H1 (cell line): ENCODE data around the gene P2RX7. TPM values are rescaled to one million over a fixed set of nuclear protein-coding genes. Genes with fewer than 3 reads are reported as not detected.

Experiments used
- CTCF ChIA-PET: fragments of 300-600 bp; sonication (Branson Sonifier 250); formaldehyde crosslinking; loops from one replicate; lab custom pipeline; 2021; ENCODE audit not compliant: partially characterized antibody; lab: Charles Lee
- POLR2A ChIA-PET: fragments of 300-600 bp; sonication (Branson Sonifier 250); formaldehyde crosslinking; loops from one replicate; lab custom pipeline; 2021; ENCODE audit warnings: inconsistent platforms; ENCODE audit not compliant: partially characterized antibody; lab: Charles Lee
- DNase-seq, 2 experiments: peaks; one replicate each; pipeline versions ENCODE4 v3.0.0 to v3.0.0-alpha.2; 2010 to 2022; ENCODE audit warnings: low spot score in 2 of 2, low read depth in 1 of 2, mixed read lengths in 1 of 2
- FAIRE-seq: peaks from 2 replicates; lab custom pipeline; 2011; peaks lifted over from hg19 to GRCh38; lab: Jason Lieb, UNC
- H2AFZ ChIP-seq: 2 replicates; pipeline ENCODE4 v1.8.1; 2012; ENCODE audit warnings: low read length, inconsistent platforms
- H2AK5ac ChIP-seq: 2 replicates; pipeline ENCODE4 v1.6.1; 2013; ENCODE audit warnings: low read depth, low read length
- H2BK120ac ChIP-seq: replicated peaks from 2 replicates; pipeline ENCODE3; 2013; ENCODE audit warnings: low read depth, low read length, inconsistent platforms
- H2BK12ac ChIP-seq: 2 replicates; pipeline ENCODE4 v1.6.1; 2013; ENCODE audit warnings: low read depth, low read length
- H2BK15ac ChIP-seq: 2 replicates; pipeline ENCODE4 v1.6.1; 2013; ENCODE audit warnings: low read length
- H2BK20ac ChIP-seq: 2 replicates; pipeline ENCODE4 v1.6.1; 2013; ENCODE audit warnings: low read length
- H2BK5ac ChIP-seq: 2 replicates; pipeline ENCODE4 v1.6.1; 2013; ENCODE audit warnings: low read depth, low read length
- H3K14ac ChIP-seq: 2 replicates; pipeline ENCODE4 v1.6.1; 2013; ENCODE audit warnings: inconsistent platforms; ENCODE audit not compliant: insufficient read length
- H3K18ac ChIP-seq: 2 replicates; pipeline ENCODE4 v1.6.1; 2013; ENCODE audit warnings: low read length; ENCODE audit errors: extremely low read depth
- H3K23ac ChIP-seq: 2 replicates; pipeline ENCODE4 v1.6.1; 2013; ENCODE audit warnings: inconsistent platforms; ENCODE audit not compliant: insufficient read length
- H3K23me2 ChIP-seq: 2 replicates; pipeline ENCODE4 v1.6.1; 2013; ENCODE audit warnings: low read depth, low read length
- H3K27ac ChIP-seq: 2 replicates; pipeline ENCODE4 v1.6.1; 2011; ENCODE audit warnings: low read depth, low read length, inconsistent platforms
- H3K27me3 ChIP-seq, 4 experiments: replicated peaks in 1 of 4; 1 replicate in 1 of 4; 2 replicates in 3 of 4; pipeline versions ENCODE4 v1.6.1 to v1.8.1; 2011 to 2013; ENCODE audit warnings: low read length in 3 of 4, mild to moderate bottlenecking in 3 of 4, inconsistent platforms in 2 of 4, mixed read lengths in 2 of 4, moderate library complexity in 1 of 4; ENCODE audit not compliant: control insufficient read depth in 3 of 4, insufficient read depth in 3 of 4; ENCODE audit errors: extremely low read depth in 1 of 4
- H3K36me3 ChIP-seq, 4 experiments: 2 replicates each; pipeline versions ENCODE4 v1.6.1 to v1.8.1; 2011 to 2013; ENCODE audit warnings: mild to moderate bottlenecking in 4 of 4, low read length in 3 of 4, moderate library complexity in 2 of 4, control low read depth in 1 of 4, inconsistent platforms in 1 of 4; ENCODE audit not compliant: insufficient read depth in 4 of 4, control insufficient read depth in 2 of 4
- H3K4ac ChIP-seq: replicated peaks from 2 replicates; pipeline ENCODE3; 2013; ENCODE audit warnings: low read length, low read depth, mixed read lengths, inconsistent platforms; ENCODE audit not compliant: insufficient read length
- H3K4me1 ChIP-seq, 4 experiments: replicated peaks in 1 of 4; 1 replicate in 1 of 4; 2 replicates in 3 of 4; pipeline versions ENCODE4 v1.6.1 to v1.8.1; 2011 to 2013; ENCODE audit warnings: low read length in 3 of 4, inconsistent platforms in 2 of 4, mixed read lengths in 1 of 4; ENCODE audit not compliant: insufficient read depth in 4 of 4, control insufficient read depth in 3 of 4
- H3K4me2 ChIP-seq, 2 experiments: 2 replicates each; pipeline versions ENCODE4 v1.6.1 to v1.8.1; 2011 to 2013; ENCODE audit warnings: low read depth in 2 of 2, low read length in 2 of 2, control low read depth in 1 of 2, inconsistent platforms in 1 of 2, mild to moderate bottlenecking in 1 of 2; ENCODE audit not compliant: insufficient read depth in 1 of 2
- H3K4me3 ChIP-seq, 4 experiments: fragments of 200-600, 300-600 bp in 1 of 4; sonication (generic), shearing (Covaris generic), sonication (Bioruptor Twin) in 1 of 4; 2 replicates each; pipeline versions ENCODE4 v1.5.1 to v1.8.1; 2011 to 2016; ENCODE audit warnings: low read length in 4 of 4, low read depth in 3 of 4, control low read depth in 2 of 4, inconsistent platforms in 2 of 4, mild to moderate bottlenecking in 2 of 4, mixed read lengths in 1 of 4, moderate library complexity in 1 of 4; ENCODE audit not compliant: insufficient read depth in 2 of 4; ENCODE audit errors: extremely low read depth in 1 of 4
- H3K56ac ChIP-seq: replicated peaks from 2 replicates; pipeline ENCODE3; 2013; ENCODE audit warnings: low read depth, mild to moderate bottlenecking, mixed read lengths, low read length, inconsistent platforms; ENCODE audit not compliant: insufficient read length
- H3K79me1 ChIP-seq: 2 replicates; pipeline ENCODE4 v1.6.1; 2013; ENCODE audit warnings: low read depth, low read length, control low read depth
- H3K79me2 ChIP-seq, 2 experiments: 2 replicates each; pipeline versions ENCODE4 v1.6.1 to v1.8.1; 2012 to 2013; ENCODE audit warnings: low read length in 2 of 2, mild to moderate bottlenecking in 2 of 2, inconsistent platforms in 1 of 2; ENCODE audit not compliant: insufficient read depth in 2 of 2, control insufficient read depth in 1 of 2
- H3K9ac ChIP-seq, 4 experiments: replicated peaks in 1 of 4; 1 replicate in 1 of 4; 2 replicates in 3 of 4; pipeline versions ENCODE4 v1.6.1 to v1.8.1; 2011 to 2013; ENCODE audit warnings: low read depth in 3 of 4, low read length in 3 of 4, control low read depth in 2 of 4, mild to moderate bottlenecking in 2 of 4, moderate library complexity in 2 of 4, inconsistent platforms in 1 of 4; ENCODE audit errors: extremely low read depth in 1 of 4
- H3K9me3 ChIP-seq, 2 experiments: 2 replicates each; pipeline versions ENCODE4 v1.6.1 to v1.8.1; 2012 to 2013; ENCODE audit warnings: mild to moderate bottlenecking in 2 of 2, moderate library complexity in 2 of 2, control low read depth in 1 of 2, inconsistent platforms in 1 of 2, low read depth in 1 of 2, low read length in 1 of 2, mixed read lengths in 1 of 2; ENCODE audit not compliant: insufficient read depth in 2 of 2
- H4K20me1 ChIP-seq, 2 experiments: replicated peaks in 1 of 2; 2 replicates each; pipeline versions ENCODE3 to v1.8.1; 2011 to 2013; ENCODE audit warnings: inconsistent platforms in 2 of 2, low read length in 2 of 2, mild to moderate bottlenecking in 1 of 2; ENCODE audit not compliant: insufficient read depth in 2 of 2, control insufficient read depth in 1 of 2
- H4K5ac ChIP-seq: 2 replicates; pipeline ENCODE4 v1.6.1; 2013; ENCODE audit warnings: low read length, low read depth, mixed read lengths, inconsistent platforms; ENCODE audit not compliant: insufficient read length
- H4K8ac ChIP-seq: 2 replicates; pipeline ENCODE4 v1.8.0; 2013; ENCODE audit warnings: mild to moderate bottlenecking, moderate library complexity, low read length, inconsistent platforms; ENCODE audit not compliant: insufficient read depth; ENCODE audit errors: extremely low read depth
- H4K91ac ChIP-seq: replicated peaks from 2 replicates; pipeline ENCODE3; 2013; ENCODE audit warnings: low read length, mixed read lengths, inconsistent platforms; ENCODE audit not compliant: insufficient read length
- ATF3 ChIP-seq: IDR thresholded peaks from 2 replicates; pipeline ENCODE4 v1.6.1; 2011; ENCODE audit warnings: low read depth, mild to moderate bottlenecking, low read length; ENCODE audit not compliant: insufficient read depth
- CBX5 ChIP-seq: fragments of 300-800, 300-1000 bp; sonication (generic); IDR thresholded peaks from 2 replicates; pipeline ENCODE4 v1.7.1; 2016; ENCODE audit warnings: antibody characterized with exemption, low read length, low read depth
- CHD1 ChIP-seq: IDR thresholded peaks from 2 replicates; pipeline ENCODE4 v1.6.1; 2012; ENCODE audit warnings: low read depth, low read length, improper control_type of control experiment
- CREB1 ChIP-seq: IDR thresholded peaks from 2 replicates; pipeline ENCODE4 v1.6.1; 2012; ENCODE audit warnings: inconsistent platforms
- FOSL1 ChIP-seq: IDR thresholded peaks from 2 replicates; pipeline ENCODE4 v1.6.1; 2011; ENCODE audit warnings: mild to moderate bottlenecking, low read depth, low read length, moderate library complexity; ENCODE audit not compliant: insufficient read depth
- HDAC2 ChIP-seq, 2 experiments: fragments of 300-600 bp in 1 of 2; sonication (generic) in 1 of 2; IDR thresholded peaks; 2 replicates each; pipeline ENCODE4 v1.6.1; 2011 to 2012; ENCODE audit warnings: low read depth in 2 of 2, low read length in 2 of 2, mild to moderate bottlenecking in 2 of 2, moderate library complexity in 2 of 2, borderline replicate concordance in 1 of 2, inconsistent platforms in 1 of 2
- PHF8 ChIP-seq: fragments of 200-600 bp; sonication (generic); conservative IDR thresholded peaks from 2 replicates; pipeline ENCODE4 v1.7.1; 2012; ENCODE audit warnings: low read depth, mild to moderate bottlenecking, inconsistent platforms, low read length, moderate library complexity
- SIX5 ChIP-seq: IDR thresholded peaks from 2 replicates; pipeline ENCODE4 v1.6.1; 2011; ENCODE audit warnings: mild to moderate bottlenecking, low read depth, low read length
- SP4 ChIP-seq: IDR thresholded peaks from 2 replicates; pipeline ENCODE4 v1.6.1; 2012; ENCODE audit warnings: low read length, inconsistent platforms
- TCF12 ChIP-seq: IDR thresholded peaks from 2 replicates; pipeline ENCODE4 v1.6.1; 2011; ENCODE audit warnings: low read depth, mild to moderate bottlenecking, low read length
- TEAD4 ChIP-seq: IDR thresholded peaks from 2 replicates; pipeline ENCODE4 v1.6.1; 2012; ENCODE audit warnings: low read depth, low read length, inconsistent platforms, mixed read lengths
- WGBS, 2 experiments: shearing (Covaris generic) in 1 of 2; methylation state at CpG; one replicate each; pipeline versions ENCODE4 v1.1.6 to v1.1.7; 2013 to 2015; ENCODE audit warnings: low lambda C conversion rate in 2 of 2, mixed read lengths in 2 of 2, inconsistent platforms in 1 of 2, low coverage in 1 of 2, missing lambda C conversion rate in 1 of 2; ENCODE audit not compliant: insufficient replicate concordance in 2 of 2, insufficient coverage in 1 of 2, insufficient read length in 1 of 2; ENCODE audit errors: extremely low coverage in 1 of 2, missing lambda C conversion rate in 1 of 2; 5-methylcytosine and 5-hydroxymethylcytosine counted together
- polyA plus RNA-seq, 7 experiments: library from polyadenylated mRNA; depleted of rRNA in 3 of 7; stranded (reverse) in 5 of 7; unstranded in 2 of 7; fragments of >200 nt in 5 of 7; fragments of 200-250 nt in 2 of 7; gene quantifications; 1 replicate in 5 of 7; 2 replicates in 1 of 7; 4 replicates in 1 of 7; pipeline versions ENCODE4 v1.2.1 to v1.2.3, GENCODE V29; 2011 to 2013; ENCODE audit warnings: missing spikeins in 2 of 7, mixed read lengths in 2 of 7
- total RNA-seq: library from RNA; stranded (reverse); fragmentation: NEBNext Ultra II Directional; extraction: Animal tissue kit (Norgen Biotek cat#: 25700); gene quantifications from 2 replicates; pipeline ENCODE4 v1.2.1, GENCODE V29; 2021

Gene P2RX7
- total and polyA plus RNA-seq, 2 of the 8 experiments (the other 6 are each of a cell fraction or from before 2014, with no cell fraction given), result 0.38 to 0.56 TPM

- no peak for TF ChIP-seq TCF12
- TF ChIP-seq PHF8, result no peak
- no peak for TF ChIP-seq FOSL1
- TF ChIP-seq SIX5, result no peak
- TF ChIP-seq ATF3, result no peak
- TF ChIP-seq TEAD4, result no peak
- no peak for TF ChIP-seq CBX5
- no peak for TF ChIP-seq SP4
- no peak for TF ChIP-seq HDAC2 (IDR thresholded peaks at IDR 0.05; ENCODE audit: borderline replicate concordance in 1 of 2, low read depth in 2 of 2, low read length in 2 of 2)
- no peak for TF ChIP-seq CREB1
- no peak for TF ChIP-seq CHD1
- CTCF ChIA-PET, result interaction anchor here (1.1 to 3.3 kb wide), 5 partner anchors 20 to 107 kb away, joined by 3 to 26 read pairs (median 14); partner anchors contain the start of gene P2RX7
- no peaks in the 10 kb centered on the region for H3K79me2 ChIP-seq
Measured at GRCh38 chr12:121111684-121112083, 21.0 kb upstream of the P2RX7 start.

More at GRCh38 chr12:121111684-121112083, 21.0 kb upstream of the P2RX7 start:
- peaks cover 0 to 1% (median 0%) of the 10 kb centered on the region in 4 experiments; a peak in 1 of 7 replicates for H3K27me3 ChIP-seq
- no peak overlapping the region for H3K4ac ChIP-seq
- H4K20me1 ChIP-seq, result no peaks in the 10 kb centered on the region
- no peak overlapping the region for H3K56ac ChIP-seq
- H3K79me1 ChIP-seq, result no peaks in the 10 kb centered on the region
- no peak overlapping the region for H4K91ac ChIP-seq
- POLR2A ChIA-PET, result no interaction called here
- H4K5ac ChIP-seq, result no peak overlapping the region
- no peak overlapping the region for H3K9ac ChIP-seq
- H3K23ac ChIP-seq, result no peak overlapping the region
- H2AFZ ChIP-seq, result no peak overlapping the region
- H2BK12ac ChIP-seq, result no peak overlapping the region
- H3K36me3 ChIP-seq, result no peaks in the 10 kb centered on the region
- no peak overlapping the region for H3K18ac ChIP-seq
- H3K4me3 ChIP-seq, result no peak overlapping the region
- H3K14ac ChIP-seq, result no peak overlapping the region
- no peak overlapping the region for H2BK20ac ChIP-seq
- H3K4me1 ChIP-seq, result no peaks in the 10 kb centered on the region
- no peak for DNase-seq
- no peak overlapping the region for H2BK15ac ChIP-seq
- no peak overlapping the region for H4K8ac ChIP-seq
- no peaks in the 10 kb centered on the region for H3K9me3 ChIP-seq
- no peak overlapping the region for H2AK5ac ChIP-seq
- WGBS, 2 experiments, result 76% methylated on average over 9 of the region's 9 CpGs; no CpG with 5 or more reads in 1 of the 2 experiments
- no peak overlapping the region for H2BK5ac ChIP-seq
- FAIRE-seq, result no peak
- no peak overlapping the region for H3K27ac ChIP-seq
- H3K23me2 ChIP-seq, result no peaks in the 10 kb centered on the region
- H2BK120ac ChIP-seq, result no peak overlapping the region
- H3K4me2 ChIP-seq, result no peak overlapping the region
